Natural killer cell (primary cell): ENCODE data around the gene IQSEC2. TPM values are rescaled to one million over a fixed set of nuclear protein-coding genes. Genes with fewer than 3 reads are reported as not detected.

ENCODE experiments used
- ATAC-seq, 3 donors: fragments of 150-1000 bp in 2 of 3; fragments of 200-7000 bp in 1 of 3; cut with Tn5 transposase; 1 replicate in 1 of 3; 2 replicates in 2 of 3; pipeline ENCODE4 v1.10.0; 2021; ENCODE audit warnings: mild to moderate bottlenecking in 2 of 3, moderate library complexity in 2 of 3
- DNase-seq, 2 donors: peaks; one replicate each; pipeline versions ENCODE4 v3.0.0 to v3.0.0-alpha.2; 2013 to 2021; ENCODE audit warnings: mixed read lengths in 1 of 2
- H3K27ac ChIP-seq: one replicate; pipeline ENCODE4 v1.5.1; 2013; ENCODE audit warnings: mild to moderate bottlenecking, low read length
- H3K27me3 ChIP-seq: one replicate; pipeline ENCODE4 v1.6.1; 2013; ENCODE audit warnings: low read length; ENCODE audit not compliant: control insufficient read depth, insufficient read depth
- H3K36me3 ChIP-seq: one replicate; pipeline ENCODE4 v1.6.1; 2013; ENCODE audit warnings: low read length; ENCODE audit not compliant: control insufficient read depth, insufficient read depth
- H3K4me1 ChIP-seq: one replicate; pipeline ENCODE4 v1.6.1; 2013; ENCODE audit warnings: low read length; ENCODE audit not compliant: control insufficient read depth, insufficient read depth
- H3K4me3 ChIP-seq: one replicate; pipeline ENCODE4 v1.5.1; 2013; ENCODE audit warnings: low read length
- H3K9me3 ChIP-seq: one replicate; pipeline ENCODE4 v1.6.1; 2013; ENCODE audit warnings: low read length; ENCODE audit not compliant: control insufficient read depth, insufficient read depth
- H3K27ac Mint-ChIP-seq, 2 donors: one replicate each; pipeline ENCODE4 v1.8.0; 2022; ENCODE audit warnings: mild to moderate bottlenecking in 2 of 2, mixed read lengths in 2 of 2, moderate library complexity in 1 of 2
- H3K27me3 Mint-ChIP-seq, 2 donors: one replicate each; pipeline ENCODE4 v1.8.0; 2022; ENCODE audit warnings: low read depth in 2 of 2, mixed read lengths in 2 of 2
- H3K36me3 Mint-ChIP-seq: one replicate; pipeline ENCODE4 v1.8.0; 2022; ENCODE audit warnings: mixed read lengths
- H3K4me1 Mint-ChIP-seq, 2 donors: one replicate each; pipeline ENCODE4 v1.8.0; 2022; ENCODE audit warnings: mixed read lengths in 2 of 2
- H3K4me3 Mint-ChIP-seq: one replicate; pipeline ENCODE4 v1.8.0; 2022; ENCODE audit warnings: mild to moderate bottlenecking, moderate library complexity, mixed read lengths
- H3K9me3 Mint-ChIP-seq, 2 donors: one replicate each; pipeline ENCODE4 v1.8.0; 2022; ENCODE audit warnings: mixed read lengths in 2 of 2
- CTCF ChIP-seq: fragments of 200-600 bp; IDR thresholded peaks from one replicate; pipeline ENCODE4 v1.8.0; 2022; ENCODE audit warnings: antibody characterized with exemption
- WGBS: methylation state at CpG from one replicate; pipeline ENCODE4 v1.1.7; 2013; ENCODE audit warnings: missing lambda C conversion rate; ENCODE audit not compliant: insufficient coverage; 5-methylcytosine and 5-hydroxymethylcytosine counted together
- intact Hi-C: fragments of 100-400 bp; cut with micrococcal nuclease; formaldehyde crosslinking; loops from one replicate; pipeline ENCODE4 v1.14.2; 2022
- total RNA-seq, 4 donors: library from RNA; stranded (reverse); fragments of 120-200 nt in 1 of 4; gene quantifications; one replicate each; pipeline versions ENCODE4 v1.2.3 to v1.2.4, GENCODE V29; 2013 to 2022

Gene IQSEC2
- total RNA-seq, 3 donors from 2014 or later (not counting 1 experiment from before 2014, with no cell fraction given): 3.5 to 3.9 (median 3.7) TPM

GRCh38 chrX:53251307-53251706, 30.1 kb downstream of the IQSEC2 start:
- H3K36me3 Mint-ChIP-seq: no peaks in the 10 kb centered on the region
- H3K4me1 Mint-ChIP-seq: no peaks in the 10 kb centered on the region
- no peaks in the 10 kb centered on the region for H3K9me3 Mint-ChIP-seq
- no peak for TF ChIP-seq CTCF
- Histone ChIP-seq H3K27ac (no peak overlapping the region), H3K36me3 (no peaks in the 10 kb centered on the region), H3K27me3 (no peaks in the 10 kb centered on the region), H3K4me1 (no peaks in the 10 kb centered on the region), H3K4me3 (no peak overlapping the region), H3K9me3 (no peaks in the 10 kb centered on the region)
- DNase-seq (no peak), ATAC-seq (no peak)
- H3K27ac Mint-ChIP-seq: no peak overlapping the region
- peaks cover under 1 to 7% of the 10 kb centered on the region in 2 donors for H3K27me3 Mint-ChIP-seq
- intact Hi-C loops: no loop called here
- WGBS: 88% methylated on average over 2 of the region's 2 CpGs
- H3K4me3 Mint-ChIP-seq: no peak overlapping the region

GRCh38 chrX:53250556-53250955, 30.8 kb downstream of the IQSEC2 start:
- 97% methylated on average over 19 of the region's 19 CpGs for WGBS
- intact Hi-C loops: no loop called here
- Histone ChIP-seq H3K4me3 (no peak overlapping the region), H3K9me3 (no peaks in the 10 kb centered on the region), H3K27me3 (no peaks in the 10 kb centered on the region), H3K27ac (no peak overlapping the region), H3K36me3 (no peaks in the 10 kb centered on the region), H3K4me1 (no peaks in the 10 kb centered on the region)
- ATAC-seq: no peak
- H3K27me3 Mint-ChIP-seq: peaks cover 3 to 7% of the 10 kb centered on the region in 2 donors
- no peak for DNase-seq
- no peak overlapping the region for H3K4me3 Mint-ChIP-seq
- no peaks in the 10 kb centered on the region for H3K9me3 Mint-ChIP-seq
- no peak for TF ChIP-seq CTCF
- H3K4me1 Mint-ChIP-seq: no peaks in the 10 kb centered on the region
- no peaks in the 10 kb centered on the region for H3K36me3 Mint-ChIP-seq
- no peak overlapping the region for H3K27ac Mint-ChIP-seq

GRCh38 chrX:53249408-53250042, 31.9 kb downstream of the IQSEC2 start:
- no peak for DNase-seq
- no peaks in the 10 kb centered on the region for H3K4me1 Mint-ChIP-seq
- Histone ChIP-seq H3K4me1 (no peaks in the 10 kb centered on the region), H3K27me3 (no peaks in the 10 kb centered on the region), H3K36me3 (no peaks in the 10 kb centered on the region), H3K27ac (no peak overlapping the region), H3K4me3 (no peak overlapping the region), H3K9me3 (no peaks in the 10 kb centered on the region)
- WGBS: no CpG with 5 or more reads among the region's 1 CpG
- H3K36me3 Mint-ChIP-seq: no peaks in the 10 kb centered on the region
- H3K4me3 Mint-ChIP-seq: no peak overlapping the region
- H3K9me3 Mint-ChIP-seq: no peaks in the 10 kb centered on the region
- H3K27me3 Mint-ChIP-seq: peaks cover 3 to 7% of the 10 kb centered on the region in 2 donors
- no peak overlapping the region for H3K27ac Mint-ChIP-seq
- intact Hi-C loops: no loop called here
- ATAC-seq: no peak
- TF ChIP-seq CTCF: no peak

GRCh38 chrX:53247928-53248327, 33.5 kb downstream of the IQSEC2 start:
- DNase-seq (no peak), ATAC-seq (no peak)
- Mint-ChIP-seq H3K9me3 (no peaks in the 10 kb centered on the region), H3K36me3 (no peaks in the 10 kb centered on the region), H3K27me3 (peaks cover 3 to 4% of the 10 kb centered on the region in 2 donors), H3K4me3 (no peak overlapping the region), H3K4me1 (no peaks in the 10 kb centered on the region), H3K27ac (no peak overlapping the region)
- H3K9me3 ChIP-seq: no peaks in the 10 kb centered on the region
- 95% methylated on average over 10 of the region's 10 CpGs for WGBS
- no peak overlapping the region for H3K4me3 ChIP-seq
- no peaks in the 10 kb centered on the region for H3K36me3 ChIP-seq
- H3K4me1 ChIP-seq: no peaks in the 10 kb centered on the region
- no peak overlapping the region for H3K27ac ChIP-seq
- no peak for TF ChIP-seq CTCF
- H3K27me3 ChIP-seq: no peaks in the 10 kb centered on the region
- intact Hi-C loops: no loop called here
